PFSK-1 (cell line): Measurements from ENCODE around the gene POLR3GL.
A peak's percentile ranks its signal among the peaks of the same experiment; 100 is the strongest.

Source experiments
- FOXP2 ChIP-seq: optimal IDR thresholded peaks from 2 replicates; pipeline ENCODE3; 2011; ENCODE audit warnings: borderline replicate concordance, control low read depth, inconsistent platforms; ENCODE audit not compliant: insufficient read depth; ENCODE audit errors: extremely low read length, extremely low read depth
- POLR2AphosphoS5 ChIP-seq: IDR thresholded peaks from 2 replicates; pipeline ENCODE4 v1.6.1; 2012; ENCODE audit warnings: low read depth, mild to moderate bottlenecking, control low read depth, low read length, moderate library complexity
- REST ChIP-seq, 2 experiments: IDR thresholded peaks; 2 replicates each; pipeline versions ENCODE4 v1.6.1 to v1.8.0; 2011 to 2012; ENCODE audit warnings: low read depth in 2 of 2, low read length in 2 of 2, control low read depth in 1 of 2, inconsistent platforms in 1 of 2, mild to moderate bottlenecking in 1 of 2, moderate library complexity in 1 of 2; ENCODE audit not compliant: insufficient read depth in 1 of 2
- SIN3A ChIP-seq: IDR thresholded peaks from 2 replicates; pipeline ENCODE4 v1.6.1; 2012; ENCODE audit warnings: mild to moderate bottlenecking, low read length, moderate library complexity, borderline replicate concordance; ENCODE audit not compliant: insufficient read depth
- TAF1 ChIP-seq: IDR thresholded peaks from 2 replicates; pipeline ENCODE4 v1.6.1; 2012; ENCODE audit warnings: low read length, control low read depth, borderline replicate concordance; ENCODE audit not compliant: insufficient read depth

POLR3GL gene

GRCh38 chr1:145952903-145953302 lies 11.6 kb upstream of the POLR3GL start:
- TF ChIP-seq FOXP2 (no peak), POLR2AphosphoS5 (no peak), SIN3A (no peak), REST (IDR thresholded peaks at IDR 0.05; ENCODE audit: insufficient read depth in 1 of 2, low read depth in 2 of 2, low read length in 2 of 2) (no peak), TAF1 (no peak)

GRCh38 chr1:145953861-145954260 lies 10.6 kb upstream of the POLR3GL start:
- TF ChIP-seq FOXP2 (no peak), TAF1 (no peak), REST (IDR thresholded peaks at IDR 0.05; ENCODE audit: insufficient read depth in 1 of 2, low read depth in 2 of 2, low read length in 2 of 2) (no peak), SIN3A (no peak), POLR2AphosphoS5 (no peak)

GRCh38 chr1:145955436-145955835 lies 9.1 kb upstream of the POLR3GL start:
- no peak for TF ChIP-seq POLR2AphosphoS5
- no peak for TF ChIP-seq FOXP2
- TF ChIP-seq TAF1: no peak
- no peak for TF ChIP-seq SIN3A

GRCh38 chr1:145956361-145956760 lies 8.1 kb upstream of the POLR3GL start:
- TF ChIP-seq TAF1: no peak
- no peak for TF ChIP-seq POLR2AphosphoS5
- no peak for TF ChIP-seq FOXP2
- no peak for TF ChIP-seq SIN3A
- TF ChIP-seq REST (IDR thresholded peaks at IDR 0.05; ENCODE audit: insufficient read depth in 1 of 2, low read depth in 2 of 2, low read length in 2 of 2): no peak

GRCh38 chr1:145956781-145957442 lies 7.6 kb upstream of the POLR3GL start:
- TF ChIP-seq REST (IDR thresholded peaks at IDR 0.05; ENCODE audit: insufficient read depth in 1 of 2, low read depth in 2 of 2, low read length in 2 of 2) (no peak), TAF1 (peak; percentile 23; the same call in 1 of the 2 replicates)
